ENCODE data around the gene PPM1N. TPM values are rescaled to one million over a fixed set of nuclear protein-coding genes. Genes with fewer than 3 reads are reported as not detected.

The PPM1N gene
- total RNA-seq, 1 donor from 2014 or later: not detected

GRCh38 chr19:45451850-45452387 is 46.3 kb upstream of the PPM1N start:
- peaks cover 36% of the 10 kb centered on the region for H3K4me1 Mint-ChIP-seq (ENCODE audit: low read depth)

GRCh38 chr19:45455707-45456499 is 42.3 kb upstream of the PPM1N start:
- Mint-ChIP-seq H3K36me3 (ENCODE audit: insufficient read depth) (no peaks in the 10 kb centered on the region), H3K4me1 (ENCODE audit: low read depth) (peaks cover 22% of the 10 kb centered on the region), H3K27ac (peak overlapping the region; percentile 99), H3K9me3 (ENCODE audit: low read depth) (no peaks in the 10 kb centered on the region), H3K4me3 (ENCODE audit: low read depth) (peak overlapping the region; percentile 44), H3K27me3 (no peaks in the 10 kb centered on the region)
- no peak for TF ChIP-seq CTCF (IDR thresholded peaks at IDR 0.05; ENCODE audit: unreplicated experiment)
- DNase-seq (ENCODE audit: low spot score, unreplicated experiment): peak; percentile 75

More at GRCh38 chr19:45451850-45452387, 46.3 kb upstream of the PPM1N start:
- no peak for DNase-seq (ENCODE audit: low spot score, unreplicated experiment)
- no peaks in the 10 kb centered on the region for H3K9me3 Mint-ChIP-seq (ENCODE audit: low read depth)
- H3K4me3 Mint-ChIP-seq (ENCODE audit: low read depth): peak overlapping the region; percentile 79
- TF ChIP-seq CTCF (IDR thresholded peaks at IDR 0.05; ENCODE audit: unreplicated experiment): no peak
- peak overlapping the region; percentile 96 for H3K27ac Mint-ChIP-seq
- no peaks in the 10 kb centered on the region for H3K36me3 Mint-ChIP-seq (ENCODE audit: insufficient read depth)
- no peaks in the 10 kb centered on the region for H3K27me3 Mint-ChIP-seq

- no peak for DNase-seq (ENCODE audit: low spot score, unreplicated experiment)
- Mint-ChIP-seq H3K27me3 (no peaks in the 10 kb centered on the region), H3K4me3 (ENCODE audit: low read depth) (no peak overlapping the region), H3K27ac (peak overlapping the region; percentile 99), H3K36me3 (ENCODE audit: insufficient read depth) (no peaks in the 10 kb centered on the region), H3K4me1 (ENCODE audit: low read depth) (peaks cover 17% of the 10 kb centered on the region), H3K9me3 (ENCODE audit: low read depth) (no peaks in the 10 kb centered on the region)
- no peak for TF ChIP-seq CTCF (IDR thresholded peaks at IDR 0.05; ENCODE audit: unreplicated experiment)
Observed at GRCh38 chr19:45456500-45456815, 41.8 kb upstream of the PPM1N start.

GRCh38 chr19:45457776-45458175 is 40.5 kb upstream of the PPM1N start:
- Mint-ChIP-seq H3K4me1 (ENCODE audit: low read depth) (peaks cover 16% of the 10 kb centered on the region), H3K4me3 (ENCODE audit: low read depth) (no peak overlapping the region), H3K36me3 (ENCODE audit: insufficient read depth) (no peaks in the 10 kb centered on the region), H3K27ac (peak overlapping the region; percentile 85), H3K27me3 (no peaks in the 10 kb centered on the region), H3K9me3 (ENCODE audit: low read depth) (no peaks in the 10 kb centered on the region)
- no peak for TF ChIP-seq CTCF (IDR thresholded peaks at IDR 0.05; ENCODE audit: unreplicated experiment)
- DNase-seq (ENCODE audit: low spot score, unreplicated experiment): no peak

GRCh38 chr19:45460807-45461347 is 37.4 kb upstream of the PPM1N start:
- H3K36me3 Mint-ChIP-seq (ENCODE audit: insufficient read depth): no peaks in the 10 kb centered on the region
- DNase-seq (ENCODE audit: low spot score, unreplicated experiment): no peak
- H3K4me3 Mint-ChIP-seq (ENCODE audit: low read depth): no peak overlapping the region
- no peaks in the 10 kb centered on the region for H3K9me3 Mint-ChIP-seq (ENCODE audit: low read depth)
- H3K27me3 Mint-ChIP-seq: no peaks in the 10 kb centered on the region
- H3K4me1 Mint-ChIP-seq (ENCODE audit: low read depth): peaks cover 3% of the 10 kb centered on the region
- no peak for TF ChIP-seq CTCF (IDR thresholded peaks at IDR 0.05; ENCODE audit: unreplicated experiment)
- no peak overlapping the region for H3K27ac Mint-ChIP-seq

All from progenitor cell of endocrine pancreas (in vitro differentiated cells).